Ishikawa (cell line): Measurements from ENCODE around the gene C9orf43.

ENCODE experiments used
- EP300 ChIP-seq: IDR thresholded peaks from 2 replicates; pipeline ENCODE4 v1.6.1; 2012; ENCODE audit warnings: borderline replicate concordance
- FOXM1 ChIP-seq: IDR thresholded peaks from 2 replicates; pipeline ENCODE4 v1.6.1; 2012; ENCODE audit warnings: low read depth, borderline replicate concordance
- RAD21 ChIP-seq: IDR thresholded peaks from 2 replicates; pipeline ENCODE4 v1.6.1; 2012; ENCODE audit warnings: low read depth
- YY1 ChIP-seq: IDR thresholded peaks from 2 replicates; pipeline ENCODE4 v1.6.1; 2012; ENCODE audit warnings: low read depth
- TF ChIP-seq, protein P1 (sequence below): IDR thresholded peaks from 2 replicates; pipeline ENCODE4 v1.6.1; 2012; ENCODE audit warnings: low read depth, mild to moderate bottlenecking

DNA sequence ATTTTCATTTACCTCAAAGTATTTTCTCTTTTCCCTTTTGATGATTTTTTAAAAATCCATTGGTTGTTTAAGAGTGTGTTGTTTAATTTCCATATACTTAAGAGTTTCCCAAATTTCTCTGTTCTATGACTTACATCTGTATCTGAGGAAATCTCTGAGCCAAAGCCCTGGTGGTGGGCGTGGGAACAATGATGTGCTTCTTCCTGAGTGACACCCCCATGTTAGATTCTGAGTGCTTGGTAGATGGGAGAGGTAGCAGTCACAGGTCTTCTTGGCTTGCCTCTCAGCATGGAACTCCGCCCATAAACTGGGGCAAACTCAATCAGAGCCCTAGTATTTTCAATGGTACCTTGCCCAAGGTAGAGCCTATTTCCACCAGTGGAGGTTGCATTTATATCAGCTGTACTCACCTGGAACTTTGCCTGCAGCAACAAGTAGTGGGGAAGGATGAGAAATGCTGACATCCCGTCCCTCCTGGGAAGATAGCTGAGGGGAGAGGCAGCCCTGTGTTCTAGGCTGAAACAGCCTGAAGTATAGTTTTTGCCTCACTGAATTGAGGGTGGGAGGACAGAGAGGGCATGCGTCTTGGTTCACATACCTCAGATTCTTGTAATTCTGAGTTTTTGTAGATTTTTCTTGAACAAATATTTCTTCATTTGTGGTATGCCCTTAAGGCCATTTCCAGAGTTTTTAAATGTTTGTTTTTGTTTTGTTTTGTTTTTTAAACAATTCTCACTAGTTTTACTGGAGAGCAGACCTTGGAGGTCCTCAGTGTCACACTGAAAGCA is 26.4 kb downstream of the C9orf43 start:
- TF ChIP-seq RAD21 (no peak), YY1 (no peak), FOXM1 (no peak), EP300 (no peak)
- TF ChIP-seq, protein P1, sequence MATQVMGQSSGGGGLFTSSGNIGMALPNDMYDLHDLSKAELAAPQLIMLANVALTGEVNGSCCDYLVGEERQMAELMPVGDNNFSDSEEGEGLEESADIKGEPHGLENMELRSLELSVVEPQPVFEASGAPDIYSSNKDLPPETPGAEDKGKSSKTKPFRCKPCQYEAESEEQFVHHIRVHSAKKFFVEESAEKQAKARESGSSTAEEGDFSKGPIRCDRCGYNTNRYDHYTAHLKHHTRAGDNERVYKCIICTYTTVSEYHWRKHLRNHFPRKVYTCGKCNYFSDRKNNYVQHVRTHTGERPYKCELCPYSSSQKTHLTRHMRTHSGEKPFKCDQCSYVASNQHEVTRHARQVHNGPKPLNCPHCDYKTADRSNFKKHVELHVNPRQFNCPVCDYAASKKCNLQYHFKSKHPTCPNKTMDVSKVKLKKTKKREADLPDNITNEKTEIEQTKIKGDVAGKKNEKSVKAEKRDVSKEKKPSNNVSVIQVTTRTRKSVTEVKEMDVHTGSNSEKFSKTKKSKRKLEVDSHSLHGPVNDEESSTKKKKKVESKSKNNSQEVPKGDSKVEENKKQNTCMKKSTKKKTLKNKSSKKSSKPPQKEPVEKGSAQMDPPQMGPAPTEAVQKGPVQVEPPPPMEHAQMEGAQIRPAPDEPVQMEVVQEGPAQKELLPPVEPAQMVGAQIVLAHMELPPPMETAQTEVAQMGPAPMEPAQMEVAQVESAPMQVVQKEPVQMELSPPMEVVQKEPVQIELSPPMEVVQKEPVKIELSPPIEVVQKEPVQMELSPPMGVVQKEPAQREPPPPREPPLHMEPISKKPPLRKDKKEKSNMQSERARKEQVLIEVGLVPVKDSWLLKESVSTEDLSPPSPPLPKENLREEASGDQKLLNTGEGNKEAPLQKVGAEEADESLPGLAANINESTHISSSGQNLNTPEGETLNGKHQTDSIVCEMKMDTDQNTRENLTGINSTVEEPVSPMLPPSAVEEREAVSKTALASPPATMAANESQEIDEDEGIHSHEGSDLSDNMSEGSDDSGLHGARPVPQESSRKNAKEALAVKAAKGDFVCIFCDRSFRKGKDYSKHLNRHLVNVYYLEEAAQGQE: no peak
